HCT116 (cell line): Measurements from ENCODE around the gene NOTO. TPM values are rescaled to one million over a fixed set of nuclear protein-coding genes. Genes with fewer than 3 reads are reported as not detected.

ENCODE experiments used
- ATAC-seq: fragments of 200-7000 bp; cut with Tn5 transposase; 2 replicates; pipeline ENCODE4 v1.9.1; 2020; ENCODE audit warnings: mild to moderate bottlenecking, moderate library complexity
- BruUV-seq: library from RNA; stranded (reverse); fragments of 400-500 nt; replicated peaks from 2 replicates; lab custom pipeline; 2021; lab: Mats Ljungman, UMichigan
- CTCF ChIA-PET: fragments of 300-600 bp; sonication (Branson Sonifier 250); formaldehyde crosslinking; loops from one replicate; lab custom pipeline; 2021; ENCODE audit warnings: antibody characterized with exemption; lab: Charles Lee
- POLR2A ChIA-PET: fragments of 300-600, 350-600 bp; sonication (Branson Sonifier 250); formaldehyde crosslinking; loops from one replicate; lab custom pipeline; 2021; ENCODE audit warnings: antibody characterized with exemption; lab: Charles Lee
- RAD21 ChIA-PET, 2 experiments: fragments of 300-600 bp; sonication (Branson Sonifier 250); formaldehyde crosslinking; loops; one replicate each; lab custom pipeline; 2023; ENCODE audit warnings: low total read pairs in 2 of 2; ENCODE audit not compliant: uncharacterized antibody in 2 of 2, unreplicated experiment in 2 of 2, low non-redundant PET in 1 of 2; lab: Charles Lee
- DNase-seq: peaks from one replicate; pipeline ENCODE4 v3.0.0-alpha.2; 2010; ENCODE audit warnings: low read depth, low spot score
- H2AFZ ChIP-seq: fragments of 200-600 bp; shearing (Covaris generic), sonication (generic); 2 replicates; pipeline ENCODE4 v1.6.1; 2017; ENCODE audit warnings: low read depth, mixed run types, mixed read lengths, antibody characterized with exemption, low read length; ENCODE audit not compliant: poor library complexity, severe bottlenecking
- H3K27ac ChIP-seq: 2 replicates; pipeline ENCODE4 v1.5.1; 2012; ENCODE audit warnings: low read depth, low read length
- H3K27me3 ChIP-seq: fragments of 200-600 bp; sonication (generic); 2 replicates; pipeline ENCODE4 v1.6.1; 2016; ENCODE audit warnings: mixed run types, low read length, mixed read lengths; ENCODE audit not compliant: insufficient read depth
- H3K36me3 ChIP-seq, 2 experiments: fragments of 200-500 bp in 1 of 2; fragments of 200-600 bp in 1 of 2; sonication (Bioruptor generic) in 1 of 2; sonication (generic) in 1 of 2; 2 replicates each; pipeline versions ENCODE4 v1.5.1 to v1.6.1; 2014 to 2016; ENCODE audit warnings: low read length in 2 of 2, inconsistent platforms in 1 of 2, mixed read lengths in 1 of 2, mixed run types in 1 of 2; ENCODE audit not compliant: insufficient read depth in 2 of 2, control insufficient read depth in 1 of 2
- H3K4me1 ChIP-seq, 2 experiments: fragments of 200-600 bp in 1 of 2; sonication (generic) in 1 of 2; 2 replicates each; pipeline versions ENCODE4 v1.5.1 to v1.6.1; 2012 to 2017; ENCODE audit warnings: low read length in 2 of 2, inconsistent platforms in 1 of 2, mild to moderate bottlenecking in 1 of 2, mixed read lengths in 1 of 2, mixed run types in 1 of 2, moderate library complexity in 1 of 2; ENCODE audit not compliant: insufficient read depth in 2 of 2, control insufficient read depth in 1 of 2
- H3K4me2 ChIP-seq: fragments of 200-600 bp; sonication (generic); 2 replicates; pipeline ENCODE4 v1.6.1; 2017; ENCODE audit warnings: mixed run types, low read length, mixed read lengths
- H3K4me3 ChIP-seq, 2 experiments: fragments of 200-600 bp in 1 of 2; sonication (generic) in 1 of 2; replicated peaks in 1 of 2; 2 replicates each; pipeline ENCODE4 v1.5.1; 2011 to 2016; ENCODE audit warnings: low read length in 2 of 2, control low read depth in 1 of 2, low read depth in 1 of 2, mild to moderate bottlenecking in 1 of 2, mixed read lengths in 1 of 2, mixed run types in 1 of 2
- H3K79me2 ChIP-seq: fragments of 200-600 bp; sonication (generic); 2 replicates; pipeline ENCODE4 v1.6.1; 2017; ENCODE audit warnings: mild to moderate bottlenecking, mixed run types, low read length, moderate library complexity, mixed read lengths; ENCODE audit not compliant: insufficient read depth
- H3K9ac ChIP-seq: fragments of 200-600 bp; sonication (generic); 2 replicates; pipeline ENCODE4 v1.6.1; 2016; ENCODE audit warnings: low read length, mixed read lengths
- H3K9me2 ChIP-seq: fragments of 200-600 bp; sonication (generic), shearing (Covaris generic); 2 replicates; pipeline ENCODE4 v1.6.1; 2017; ENCODE audit warnings: mixed run types, mild to moderate bottlenecking, moderate library complexity; ENCODE audit not compliant: insufficient read depth
- H3K9me3 ChIP-seq, 2 experiments: fragments of 200-500 bp in 1 of 2; fragments of 200-600 bp in 1 of 2; sonication (Bioruptor generic) in 1 of 2; sonication (generic) in 1 of 2; 2 replicates each; pipeline ENCODE4 v1.6.1; 2014 to 2017; ENCODE audit warnings: low read length in 2 of 2, mixed read lengths in 2 of 2, inconsistent platforms in 1 of 2, low read depth in 1 of 2, mild to moderate bottlenecking in 1 of 2, mixed run types in 1 of 2, moderate library complexity in 1 of 2; ENCODE audit not compliant: control insufficient read depth in 1 of 2, insufficient read depth in 1 of 2
- H4K20me1 ChIP-seq: fragments of 200-600 bp; sonication (generic), shearing (Covaris generic); 2 replicates; pipeline ENCODE4 v1.6.1; 2017; ENCODE audit warnings: mixed run types, mild to moderate bottlenecking, moderate library complexity; ENCODE audit not compliant: insufficient read depth
- ATF3 ChIP-seq: IDR thresholded peaks from 2 replicates; pipeline ENCODE4 v1.6.1; 2012
- CBX3 ChIP-seq: IDR thresholded peaks from 2 replicates; pipeline ENCODE4 v1.6.1; 2012; ENCODE audit warnings: low read depth
- CEBPB ChIP-seq: IDR thresholded peaks from 2 replicates; pipeline ENCODE4 v1.6.1; 2012; ENCODE audit warnings: low read depth
- CTCF ChIP-seq, 3 experiments: fragments of 200-600 bp in 1 of 3; sonication (generic) in 1 of 3; IDR thresholded peaks in 2 of 3; conservative IDR thresholded peaks in 1 of 3; 2 replicates each; pipeline ENCODE4 v1.5.1; 2012 to 2017; ENCODE audit warnings: low read depth in 2 of 3, low read length in 2 of 3, antibody characterized with exemption in 1 of 3, borderline replicate concordance in 1 of 3, control low read depth in 1 of 3, mild to moderate bottlenecking in 1 of 3, mixed read lengths in 1 of 3, mixed run types in 1 of 3, moderate library complexity in 1 of 3; ENCODE audit not compliant: insufficient read depth in 1 of 3
- EGR1 ChIP-seq: IDR thresholded peaks from 2 replicates; pipeline ENCODE4 v1.6.1; 2012; ENCODE audit warnings: low read depth
- ELF1 ChIP-seq: IDR thresholded peaks from 2 replicates; pipeline ENCODE4 v1.6.1; 2012; ENCODE audit warnings: low read depth, borderline replicate concordance
- EZH2 ChIP-seq: fragments of 200-600 bp; sonication (generic); IDR thresholded peaks from 2 replicates; pipeline ENCODE4 v1.6.1; 2017; ENCODE audit warnings: antibody characterized with exemption, mixed run types
- FOSL1 ChIP-seq: IDR thresholded peaks from 2 replicates; pipeline ENCODE4 v1.6.1; 2012; ENCODE audit warnings: low read depth
- MAX ChIP-seq: IDR thresholded peaks from 2 replicates; pipeline ENCODE4 v1.6.1; 2012
- RAD21 ChIP-seq: IDR thresholded peaks from 2 replicates; pipeline ENCODE4 v1.6.1; 2012; ENCODE audit warnings: low read depth, mild to moderate bottlenecking
- SIN3A ChIP-seq: IDR thresholded peaks from 2 replicates; pipeline ENCODE4 v1.6.1; 2012; ENCODE audit warnings: low read depth
- SP1 ChIP-seq: IDR thresholded peaks from 2 replicates; pipeline ENCODE4 v1.6.1; 2012; ENCODE audit warnings: low read depth
- SRF ChIP-seq: IDR thresholded peaks from 2 replicates; pipeline ENCODE4 v1.6.1; 2012; ENCODE audit warnings: low read depth
- TCF7L2 ChIP-seq: IDR thresholded peaks from 2 replicates; pipeline ENCODE4 v1.7.0; 2011; ENCODE audit warnings: borderline replicate concordance, inconsistent platforms; ENCODE audit not compliant: insufficient read depth, insufficient read length; ENCODE audit errors: extremely low read depth
- YY1 ChIP-seq: IDR thresholded peaks from 2 replicates; pipeline ENCODE4 v1.6.1; 2011; ENCODE audit warnings: low read length, low read depth, moderate library complexity, mild to moderate bottlenecking; ENCODE audit not compliant: insufficient replicate concordance; ENCODE audit errors: extremely low read depth
- ZBTB33 ChIP-seq: IDR thresholded peaks from 2 replicates; pipeline ENCODE4 v1.6.1; 2011; ENCODE audit warnings: mild to moderate bottlenecking, low read length, moderate library complexity; ENCODE audit not compliant: insufficient replicate concordance; ENCODE audit errors: extremely low read depth
- ZNF274 ChIP-seq: fragments of 200-500 bp; sonication (Bioruptor generic); IDR thresholded peaks from 2 replicates; pipeline ENCODE4 v1.6.1; 2014; ENCODE audit warnings: mild to moderate bottlenecking, low read depth, low read length, inconsistent platforms
- intact Hi-C: fragments of 100-400 bp; cut with micrococcal nuclease; formaldehyde crosslinking; loops from 2 replicates; pipeline ENCODE4 v1.10.0; 2022
- total RNA-seq: library from RNA; stranded (reverse); gene quantifications from one replicate; pipeline ENCODE4 v1.2.1, GENCODE V29; 2021; ENCODE audit not compliant: unreplicated experiment

The NOTO gene
- total RNA-seq, 1 experiment from 2014 or later: not detected

GRCh38 chr2:73239776-73240175 is 37.4 kb downstream of the NOTO start (continued):
- TF ChIP-seq CTCF (IDR thresholded peaks at IDR 0.05 in 2 of 3, conservative IDR thresholded peaks at IDR 0.05 in 1 of 3; ENCODE audit: borderline replicate concordance in 1 of 3, insufficient read depth in 1 of 3, low read depth in 2 of 3, low read length in 2 of 3): no peak
- TF ChIP-seq ELF1: no peak
- TF ChIP-seq ATF3: no peak

- H3K9me3 ChIP-seq: no peaks in the 10 kb centered on the region
- H3K4me2 ChIP-seq: no peak overlapping the region
- peaks cover 97% of the 10 kb centered on the region for H3K79me2 ChIP-seq
- H2AFZ ChIP-seq: no peak overlapping the region
- H3K9ac ChIP-seq: no peak overlapping the region
- POLR2A ChIA-PET: interaction anchor here (0.9 to 1.8 kb wide), 3 partner anchors 10 to 14 kb away, joined by 3 to 6 read pairs (median 3); partner anchors contain the start of gene CCT7
- peaks cover 35% of the 10 kb centered on the region; the same call in 1 of the 2 replicates for H4K20me1 ChIP-seq
- DNase-seq (no peak), ATAC-seq (peak; percentile 40; the same call in 1 of the 2 replicates)
- H3K9me2 ChIP-seq: no peaks in the 10 kb centered on the region
- BruUV-seq: TSS peak; percentile 1
- intact Hi-C loops: no loop called here
- H3K4me1 ChIP-seq: no peaks in the 10 kb centered on the region
- no peak overlapping the region for H3K4me3 ChIP-seq
- H3K36me3 ChIP-seq: peaks cover 77 to 83% of the 10 kb centered on the region in 2 experiments
- CTCF ChIA-PET: interaction anchor here (0.6 to 1.6 kb wide), 2 partner anchors 32 to 61 kb away, joined by 3 to 5 read pairs; no protein-coding TSS in a partner anchor
- H3K27me3 ChIP-seq: no peaks in the 10 kb centered on the region
- RAD21 ChIA-PET: no interaction called here
- no peak overlapping the region for H3K27ac ChIP-seq
- TF ChIP-seq FOSL1: no peak
- TF ChIP-seq ZBTB33: no peak
- TF ChIP-seq EZH2: no peak
- TF ChIP-seq SIN3A: no peak
- TF ChIP-seq EGR1: no peak
- TF ChIP-seq RAD21: no peak
- TF ChIP-seq ZNF274: no peak
- no peak for TF ChIP-seq TCF7L2
- TF ChIP-seq YY1: no peak
- no peak for TF ChIP-seq SP1
- no peak for TF ChIP-seq ATF3
- TF ChIP-seq SRF: no peak
- TF ChIP-seq CEBPB: no peak
- no peak for TF ChIP-seq MAX
- no peak for TF ChIP-seq CBX3
Observed at GRCh38 chr2:73243884-73244570, 41.7 kb downstream of the NOTO start.
